Thoracic aorta (tissue), 2 donors: ENCODE measurements around the gene XRN1. TPM values are rescaled to one million over a fixed set of nuclear protein-coding genes. Genes with fewer than 3 reads are reported as not detected.

Experiments used
- ATAC-seq: fragments of 150-250 bp; one replicate; pipeline ENCODE4 v1.8.0; 2017; ENCODE audit warnings: low read depth; ENCODE audit not compliant: insufficient number of reproducible peaks, low FRiP score
- DNase-seq: peaks from one replicate; pipeline ENCODE4 v3.0.0-alpha.2; 2020; ENCODE audit warnings: low spot score
- H3K27ac ChIP-seq, 2 donors: fragments of 200-600 bp; sonication (generic); 1 replicate in 1 of 2; 2 replicates in 1 of 2; pipeline ENCODE4 v1.5.1; 2016; ENCODE audit warnings: mild to moderate bottlenecking in 2 of 2, moderate library complexity in 2 of 2
- H3K27me3 ChIP-seq: fragments of 200-600 bp; sonication (generic); replicated peaks from 2 replicates; pipeline ENCODE4 v1.6.0; 2016; ENCODE audit warnings: mild to moderate bottlenecking; ENCODE audit not compliant: insufficient read depth
- H3K36me3 ChIP-seq: fragments of 200-600 bp; sonication (generic); one replicate; pipeline ENCODE4 v1.5.1; 2016
- H3K4me1 ChIP-seq, 2 donors: fragments of 200-600 bp; sonication (generic); 1 replicate in 1 of 2; 2 replicates in 1 of 2; pipeline versions ENCODE4 v1.5.1 to v1.6.0; 2016; ENCODE audit warnings: low read depth in 2 of 2, mild to moderate bottlenecking in 1 of 2; ENCODE audit not compliant: control insufficient read depth in 1 of 2
- H3K4me3 ChIP-seq: fragments of 200-600 bp; sonication (generic); 2 replicates; pipeline ENCODE4 v1.5.1; 2016; ENCODE audit warnings: mild to moderate bottlenecking
- H3K9me3 ChIP-seq: fragments of 200-600 bp; sonication (generic); 2 replicates; pipeline ENCODE4 v1.5.1; 2016
- total RNA-seq, 2 donors: library from RNA; depleted of rRNA; stranded (reverse); fragments of >200 nt; gene quantifications; one replicate each; pipeline versions ENCODE4 v1.1.0 to v1.2.3, GENCODE V29; 2016
- TF ChIP-seq, protein P1 (sequence below): fragments of 200-600 bp; sonication (generic); IDR thresholded peaks from one replicate; pipeline ENCODE4 v1.5.1; 2019; ENCODE audit warnings: antibody characterized with exemption

XRN1 gene
- total RNA-seq, 2 donors from 2014 or later, result 29.0 to 66.9 TPM

DNA sequence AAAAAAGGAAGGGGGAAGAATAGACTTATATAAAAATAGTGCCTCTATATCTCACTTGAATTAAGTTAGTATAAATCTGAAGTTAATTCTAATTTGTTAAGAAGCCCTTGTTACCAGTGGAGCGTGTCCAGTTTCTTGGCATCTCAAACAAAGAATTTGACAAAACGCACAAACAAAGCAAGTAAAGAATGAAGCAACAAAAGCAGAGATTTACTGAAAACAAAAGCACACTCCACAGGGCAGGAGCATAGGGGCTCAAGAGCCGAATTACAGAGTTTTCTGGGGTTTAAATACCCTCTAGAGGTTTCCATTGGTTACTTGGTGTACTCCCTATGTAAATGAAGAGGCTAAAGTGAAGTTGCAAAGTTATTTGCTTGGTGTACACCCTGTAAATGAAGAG lies 188.5 kb downstream of the XRN1 start:
- Histone ChIP-seq H3K4me1 (no peaks in the 10 kb centered on the region), H3K27ac (no peak overlapping the region), H3K27me3 (no peaks in the 10 kb centered on the region), H3K36me3 (no peaks in the 10 kb centered on the region), H3K4me3 (no peak overlapping the region), H3K9me3 (no peaks in the 10 kb centered on the region)
- DNase-seq (no peak), ATAC-seq (no peak)
- TF ChIP-seq, protein P1, sequence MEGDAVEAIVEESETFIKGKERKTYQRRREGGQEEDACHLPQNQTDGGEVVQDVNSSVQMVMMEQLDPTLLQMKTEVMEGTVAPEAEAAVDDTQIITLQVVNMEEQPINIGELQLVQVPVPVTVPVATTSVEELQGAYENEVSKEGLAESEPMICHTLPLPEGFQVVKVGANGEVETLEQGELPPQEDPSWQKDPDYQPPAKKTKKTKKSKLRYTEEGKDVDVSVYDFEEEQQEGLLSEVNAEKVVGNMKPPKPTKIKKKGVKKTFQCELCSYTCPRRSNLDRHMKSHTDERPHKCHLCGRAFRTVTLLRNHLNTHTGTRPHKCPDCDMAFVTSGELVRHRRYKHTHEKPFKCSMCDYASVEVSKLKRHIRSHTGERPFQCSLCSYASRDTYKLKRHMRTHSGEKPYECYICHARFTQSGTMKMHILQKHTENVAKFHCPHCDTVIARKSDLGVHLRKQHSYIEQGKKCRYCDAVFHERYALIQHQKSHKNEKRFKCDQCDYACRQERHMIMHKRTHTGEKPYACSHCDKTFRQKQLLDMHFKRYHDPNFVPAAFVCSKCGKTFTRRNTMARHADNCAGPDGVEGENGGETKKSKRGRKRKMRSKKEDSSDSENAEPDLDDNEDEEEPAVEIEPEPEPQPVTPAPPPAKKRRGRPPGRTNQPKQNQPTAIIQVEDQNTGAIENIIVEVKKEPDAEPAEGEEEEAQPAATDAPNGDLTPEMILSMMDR, result no peak

DNA sequence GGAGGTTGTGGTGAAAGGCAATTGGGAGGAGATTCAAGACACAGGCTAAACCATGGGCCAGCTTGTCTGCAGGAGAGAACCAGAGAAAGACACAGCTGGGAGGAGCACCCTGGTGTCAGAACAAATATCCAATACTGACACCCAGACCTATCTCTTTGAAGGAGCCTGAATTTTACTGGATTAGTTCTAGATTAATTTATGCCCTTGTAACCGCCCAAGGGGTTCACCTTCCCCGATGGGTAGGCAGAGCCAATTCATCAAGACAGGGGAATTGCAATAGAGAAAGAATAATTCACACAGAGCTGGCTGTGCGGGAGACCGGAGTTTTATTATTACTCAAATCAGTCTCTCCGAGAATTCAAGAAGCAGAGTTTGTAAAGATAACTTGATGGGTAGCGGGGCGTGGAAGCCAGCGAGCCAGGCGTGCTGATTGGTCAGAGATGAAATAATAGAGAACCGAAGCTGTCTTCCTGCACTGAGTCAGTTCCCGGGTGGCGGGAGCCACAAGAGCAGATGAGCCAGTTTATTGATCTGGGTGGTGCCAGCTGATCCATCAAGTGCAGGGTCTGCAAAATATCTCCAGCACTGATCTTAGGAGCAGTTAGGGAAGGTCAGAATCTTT lies 191.0 kb downstream of the XRN1 start:
- TF ChIP-seq, protein P1, result no peak
- no peak for ATAC-seq

More for the DNA sequence above, 191.0 kb downstream of the XRN1 start:
- Histone ChIP-seq H3K27ac (no peak overlapping the region), H3K4me1 (no peaks in the 10 kb centered on the region), H3K9me3 (no peaks in the 10 kb centered on the region), H3K36me3 (no peaks in the 10 kb centered on the region), H3K4me3 (no peak overlapping the region), H3K27me3 (no peaks in the 10 kb centered on the region)
- no peak for DNase-seq

Other genes with a start within 250 kb of the XRN1 start
- 10 to 100 TPM; 35.6 to 43.0 TPM for gene GK5, start 222.5 kb downstream of the XRN1 start, total RNA-seq
- 10 to 100 TPM; 21.3 to 41.6 TPM for gene ATR, start 130.7 kb upstream of the XRN1 start, total RNA-seq
- gene PLS1, start 148.4 kb upstream of the XRN1 start, total RNA-seq, result 1 to 10 TPM in 1 of 2 donors, under 1 TPM in 1; 0.54 to 1.4 TPM